ENCODE measurements around the gene OSBP2.

DNA sequence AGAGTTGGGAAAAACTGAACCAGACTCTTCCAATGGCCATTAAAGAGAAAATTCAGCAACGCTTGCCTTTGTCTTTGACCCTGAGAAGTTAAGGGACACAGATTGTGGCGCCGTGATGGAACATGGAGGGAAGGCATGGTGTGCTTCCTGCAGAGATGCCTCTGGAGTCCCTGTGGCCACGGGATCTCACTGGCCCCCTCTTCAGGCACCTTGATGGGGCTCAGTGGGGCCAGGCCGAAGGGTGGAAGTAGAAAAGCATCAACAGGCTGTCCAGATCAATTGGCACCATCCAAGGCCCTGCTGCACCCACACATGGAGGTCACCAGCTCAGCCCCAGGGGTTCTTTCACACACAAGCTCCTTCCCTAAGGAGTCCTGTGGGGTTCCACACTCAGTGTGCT, 231.0 kb downstream of the OSBP2 start:
- TF ChIP-seq, protein P1, sequence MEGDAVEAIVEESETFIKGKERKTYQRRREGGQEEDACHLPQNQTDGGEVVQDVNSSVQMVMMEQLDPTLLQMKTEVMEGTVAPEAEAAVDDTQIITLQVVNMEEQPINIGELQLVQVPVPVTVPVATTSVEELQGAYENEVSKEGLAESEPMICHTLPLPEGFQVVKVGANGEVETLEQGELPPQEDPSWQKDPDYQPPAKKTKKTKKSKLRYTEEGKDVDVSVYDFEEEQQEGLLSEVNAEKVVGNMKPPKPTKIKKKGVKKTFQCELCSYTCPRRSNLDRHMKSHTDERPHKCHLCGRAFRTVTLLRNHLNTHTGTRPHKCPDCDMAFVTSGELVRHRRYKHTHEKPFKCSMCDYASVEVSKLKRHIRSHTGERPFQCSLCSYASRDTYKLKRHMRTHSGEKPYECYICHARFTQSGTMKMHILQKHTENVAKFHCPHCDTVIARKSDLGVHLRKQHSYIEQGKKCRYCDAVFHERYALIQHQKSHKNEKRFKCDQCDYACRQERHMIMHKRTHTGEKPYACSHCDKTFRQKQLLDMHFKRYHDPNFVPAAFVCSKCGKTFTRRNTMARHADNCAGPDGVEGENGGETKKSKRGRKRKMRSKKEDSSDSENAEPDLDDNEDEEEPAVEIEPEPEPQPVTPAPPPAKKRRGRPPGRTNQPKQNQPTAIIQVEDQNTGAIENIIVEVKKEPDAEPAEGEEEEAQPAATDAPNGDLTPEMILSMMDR (IDR thresholded peaks at IDR 0.05), result no peak
- TF ChIP-seq POLR2AphosphoS5 (IDR thresholded peaks at IDR 0.05) (no peak), POLR2A (IDR thresholded peaks at IDR 0.05) (no peak)
